ENCODE measurements around the gene FAM78B. TPM values are rescaled to one million over a fixed set of nuclear protein-coding genes. Genes with fewer than 3 reads are reported as not detected.

The FAM78B gene
- total RNA-seq, 2 donors from 2014 or later: 3.7 to 11.0 TPM

DNA sequence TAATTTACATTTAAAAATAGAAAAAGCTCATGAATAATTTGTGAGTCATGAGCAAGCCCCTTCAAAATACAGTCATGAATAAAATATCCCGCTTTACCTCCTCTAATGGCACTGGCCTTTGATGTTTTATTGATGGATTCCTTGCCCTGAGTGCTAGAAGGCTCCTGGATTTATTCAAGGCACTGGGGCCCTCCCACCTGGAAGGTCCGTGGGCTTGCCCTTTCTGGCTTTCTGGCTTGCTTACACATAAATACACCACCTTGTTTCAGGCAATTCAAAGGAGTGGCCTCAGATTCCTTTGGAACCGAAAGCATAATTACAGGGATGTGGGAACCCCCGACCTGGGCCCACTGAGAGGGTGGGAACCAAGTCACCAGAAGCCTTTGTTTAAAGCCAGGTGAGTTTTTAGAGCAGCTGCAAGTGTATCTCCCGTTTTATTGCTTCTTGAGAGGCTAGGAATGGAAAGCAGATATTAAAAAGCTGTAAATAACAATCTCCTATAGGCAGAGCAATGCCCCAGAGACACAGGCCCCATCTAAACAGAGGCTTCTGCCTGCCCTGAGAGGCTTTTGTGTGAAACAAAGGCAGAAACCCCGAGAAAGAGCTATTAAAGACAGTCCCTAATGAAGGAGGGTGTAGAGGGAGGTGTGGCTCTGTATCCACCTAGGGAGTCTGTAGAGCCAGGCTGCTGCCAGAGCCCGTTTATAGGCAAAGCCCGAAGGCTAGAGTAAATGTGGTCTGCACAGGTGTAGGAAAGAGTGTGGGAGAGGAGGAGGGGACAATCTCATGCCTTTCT, 126.4 kb downstream of the FAM78B start:
- intact Hi-C loops (cut with DNase I): no loop called here
- 17% methylated on average over 8 of the region's 8 CpGs for WGBS
- no peak for TF ChIP-seq POLR2AphosphoS5 (IDR thresholded peaks at IDR 0.05)
- TF ChIP-seq POLR2A (IDR thresholded peaks at IDR 0.05): no peak
- TF ChIP-seq, protein P1, sequence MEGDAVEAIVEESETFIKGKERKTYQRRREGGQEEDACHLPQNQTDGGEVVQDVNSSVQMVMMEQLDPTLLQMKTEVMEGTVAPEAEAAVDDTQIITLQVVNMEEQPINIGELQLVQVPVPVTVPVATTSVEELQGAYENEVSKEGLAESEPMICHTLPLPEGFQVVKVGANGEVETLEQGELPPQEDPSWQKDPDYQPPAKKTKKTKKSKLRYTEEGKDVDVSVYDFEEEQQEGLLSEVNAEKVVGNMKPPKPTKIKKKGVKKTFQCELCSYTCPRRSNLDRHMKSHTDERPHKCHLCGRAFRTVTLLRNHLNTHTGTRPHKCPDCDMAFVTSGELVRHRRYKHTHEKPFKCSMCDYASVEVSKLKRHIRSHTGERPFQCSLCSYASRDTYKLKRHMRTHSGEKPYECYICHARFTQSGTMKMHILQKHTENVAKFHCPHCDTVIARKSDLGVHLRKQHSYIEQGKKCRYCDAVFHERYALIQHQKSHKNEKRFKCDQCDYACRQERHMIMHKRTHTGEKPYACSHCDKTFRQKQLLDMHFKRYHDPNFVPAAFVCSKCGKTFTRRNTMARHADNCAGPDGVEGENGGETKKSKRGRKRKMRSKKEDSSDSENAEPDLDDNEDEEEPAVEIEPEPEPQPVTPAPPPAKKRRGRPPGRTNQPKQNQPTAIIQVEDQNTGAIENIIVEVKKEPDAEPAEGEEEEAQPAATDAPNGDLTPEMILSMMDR (IDR thresholded peaks at IDR 0.05): no peak
- no peaks in the 10 kb centered on the region for H3K36me3 ChIP-seq
- no peak overlapping the region for H3K27ac ChIP-seq
- no peaks in the 10 kb centered on the region for H3K4me1 ChIP-seq (replicated peaks)
- H3K9me3 ChIP-seq: no peaks in the 10 kb centered on the region
- H3K27me3 ChIP-seq (replicated peaks; ENCODE audit: insufficient read depth): no peaks in the 10 kb centered on the region
- DNase-seq (ENCODE audit: low spot score): no peak
- no peak overlapping the region for H3K4me3 ChIP-seq

DNA sequence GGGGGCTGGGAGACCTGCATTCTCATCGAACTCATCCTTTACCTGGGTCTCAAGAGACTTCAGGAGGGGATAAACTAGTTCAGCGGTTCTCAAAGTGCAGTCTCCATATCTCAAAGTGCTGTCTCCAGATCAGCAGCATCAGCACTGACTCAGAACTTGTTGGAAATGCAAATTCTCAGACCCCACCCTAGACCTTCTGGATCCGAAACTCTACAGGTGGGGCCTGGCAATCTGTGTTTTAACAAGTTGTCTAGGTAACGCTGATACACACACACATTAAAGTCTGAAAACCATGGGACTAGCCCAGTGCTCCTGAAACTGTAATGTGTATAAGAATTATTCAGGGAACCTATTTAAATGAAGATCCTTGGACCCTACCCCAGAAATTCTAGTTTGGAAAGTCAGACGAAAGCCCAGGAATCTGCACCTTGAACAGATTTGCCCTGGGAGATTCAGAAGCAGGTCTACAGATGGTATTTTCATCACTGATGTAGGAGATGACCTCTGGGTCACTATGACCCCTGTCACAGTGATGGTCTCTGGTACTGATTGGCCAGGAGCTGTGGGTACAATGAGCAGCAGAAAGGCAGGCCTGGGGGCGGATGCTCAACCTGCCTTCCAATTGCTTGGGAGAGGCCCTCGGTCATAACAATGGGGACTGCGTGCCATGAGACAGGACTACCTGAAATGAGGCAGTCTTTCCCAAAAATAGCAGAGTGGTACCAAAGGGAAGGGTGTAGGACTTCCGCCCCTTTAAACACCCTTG, 127.2 kb downstream of the FAM78B start:
- intact Hi-C loops (cut with DNase I): no loop called here
- TF ChIP-seq POLR2AphosphoS5 (IDR thresholded peaks at IDR 0.05) (no peak), POLR2A (IDR thresholded peaks at IDR 0.05) (no peak)
- no peaks in the 10 kb centered on the region for H3K36me3 ChIP-seq
- H3K4me1 ChIP-seq (replicated peaks): no peaks in the 10 kb centered on the region
- DNase-seq (ENCODE audit: low spot score): no peak
- no peak overlapping the region for H3K4me3 ChIP-seq
- no peaks in the 10 kb centered on the region for H3K27me3 ChIP-seq (replicated peaks; ENCODE audit: insufficient read depth)
- H3K9me3 ChIP-seq: no peaks in the 10 kb centered on the region
- 82% methylated on average over 9 of the region's 9 CpGs for WGBS
- no peak overlapping the region for H3K27ac ChIP-seq

DNA sequence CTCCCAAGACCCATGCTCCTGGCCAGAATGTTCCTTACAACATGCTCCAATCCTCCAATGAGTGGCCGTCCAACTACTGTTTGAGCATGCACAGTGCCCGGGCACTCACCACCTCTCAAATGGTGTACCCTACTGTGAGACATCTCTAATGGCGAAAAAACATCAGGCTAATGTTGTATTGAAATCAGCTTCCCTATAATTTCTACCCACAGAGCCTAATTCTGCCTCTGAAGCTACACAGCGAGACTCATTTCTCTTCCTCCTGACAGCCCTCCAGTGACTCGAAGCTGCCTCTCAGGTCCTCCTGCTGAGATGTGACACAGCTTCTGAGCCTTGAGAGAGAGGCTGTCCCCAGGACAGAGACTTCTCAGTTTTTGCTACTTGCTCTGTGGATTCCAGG, 130.7 kb downstream of the FAM78B start:
- H3K36me3 ChIP-seq: no peaks in the 10 kb centered on the region
- intact Hi-C loops (cut with DNase I): no loop called here
- TF ChIP-seq, protein P1 (IDR thresholded peaks at IDR 0.05): no peak
- no peak for TF ChIP-seq POLR2AphosphoS5 (IDR thresholded peaks at IDR 0.05)
- TF ChIP-seq POLR2A (IDR thresholded peaks at IDR 0.05): no peak
- H3K27me3 ChIP-seq (replicated peaks; ENCODE audit: insufficient read depth): no peaks in the 10 kb centered on the region
- no peaks in the 10 kb centered on the region for H3K9me3 ChIP-seq
- H3K27ac ChIP-seq: no peak overlapping the region
- DNase-seq (ENCODE audit: low spot score): no peak
- no peaks in the 10 kb centered on the region for H3K4me1 ChIP-seq (replicated peaks)
- no peak overlapping the region for H3K4me3 ChIP-seq
- 87% methylated on average over 5 of the region's 5 CpGs for WGBS

DNA sequence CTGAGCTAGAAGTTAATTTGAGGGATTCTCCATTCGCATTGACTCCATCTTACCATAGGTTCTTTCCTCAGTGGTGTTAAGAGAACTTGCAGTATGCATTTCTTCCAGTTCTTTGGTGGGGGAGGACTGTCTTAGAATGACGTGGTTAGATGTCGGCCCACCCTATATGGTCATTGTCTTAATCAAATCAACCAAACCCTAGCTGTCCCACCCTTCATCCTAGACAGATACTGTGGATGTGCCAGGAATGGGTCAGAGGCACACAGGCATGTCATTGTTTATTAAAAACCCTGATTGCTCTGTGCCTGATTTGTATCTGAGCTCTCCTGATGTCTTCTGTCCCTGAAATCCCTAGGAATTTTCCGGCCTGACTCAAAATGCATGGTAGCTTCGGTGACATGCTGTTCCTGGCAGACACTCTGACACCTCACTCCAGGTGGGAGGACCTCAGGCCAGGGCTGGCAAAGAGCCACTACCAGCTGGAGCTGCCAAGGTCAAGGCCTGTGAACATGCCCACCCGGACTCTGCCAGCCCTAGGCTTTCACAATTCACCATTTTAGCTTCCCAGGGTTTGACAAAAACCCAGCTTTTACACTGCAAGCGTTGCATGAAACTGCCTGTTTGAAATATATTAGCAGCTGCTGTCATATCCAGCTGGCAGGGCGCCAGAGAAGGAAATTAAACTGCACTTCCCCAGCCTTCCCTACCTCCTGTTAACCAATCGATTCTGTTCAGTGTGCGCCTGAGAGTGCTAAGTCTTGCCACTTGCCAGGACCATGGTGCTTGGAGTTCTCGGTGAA, 134.0 kb downstream of the FAM78B start:
- no peak for DNase-seq (ENCODE audit: low spot score)
- Histone ChIP-seq H3K4me3 (no peak overlapping the region), H3K27ac (no peak overlapping the region), H3K9me3 (no peaks in the 10 kb centered on the region), H3K4me1 (replicated peaks) (no peaks in the 10 kb centered on the region), H3K36me3 (no peaks in the 10 kb centered on the region), H3K27me3 (replicated peaks; ENCODE audit: insufficient read depth) (no peaks in the 10 kb centered on the region)
- no peak for TF ChIP-seq POLR2A (IDR thresholded peaks at IDR 0.05)
- TF ChIP-seq POLR2AphosphoS5 (IDR thresholded peaks at IDR 0.05): no peak
- TF ChIP-seq, protein P1 (IDR thresholded peaks at IDR 0.05): no peak
- WGBS: 74% methylated on average over 11 of the region's 11 CpGs
- intact Hi-C loops (cut with DNase I): no loop called here
